ENCODE measurements around the gene PTGES. TPM values are rescaled to one million over a fixed set of nuclear protein-coding genes. Genes with fewer than 3 reads are reported as not detected.

PTGES gene, protein sequence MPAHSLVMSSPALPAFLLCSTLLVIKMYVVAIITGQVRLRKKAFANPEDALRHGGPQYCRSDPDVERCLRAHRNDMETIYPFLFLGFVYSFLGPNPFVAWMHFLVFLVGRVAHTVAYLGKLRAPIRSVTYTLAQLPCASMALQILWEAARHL
- total RNA-seq: 0.32 and 0.94 TPM in 2 replicates

DNA sequence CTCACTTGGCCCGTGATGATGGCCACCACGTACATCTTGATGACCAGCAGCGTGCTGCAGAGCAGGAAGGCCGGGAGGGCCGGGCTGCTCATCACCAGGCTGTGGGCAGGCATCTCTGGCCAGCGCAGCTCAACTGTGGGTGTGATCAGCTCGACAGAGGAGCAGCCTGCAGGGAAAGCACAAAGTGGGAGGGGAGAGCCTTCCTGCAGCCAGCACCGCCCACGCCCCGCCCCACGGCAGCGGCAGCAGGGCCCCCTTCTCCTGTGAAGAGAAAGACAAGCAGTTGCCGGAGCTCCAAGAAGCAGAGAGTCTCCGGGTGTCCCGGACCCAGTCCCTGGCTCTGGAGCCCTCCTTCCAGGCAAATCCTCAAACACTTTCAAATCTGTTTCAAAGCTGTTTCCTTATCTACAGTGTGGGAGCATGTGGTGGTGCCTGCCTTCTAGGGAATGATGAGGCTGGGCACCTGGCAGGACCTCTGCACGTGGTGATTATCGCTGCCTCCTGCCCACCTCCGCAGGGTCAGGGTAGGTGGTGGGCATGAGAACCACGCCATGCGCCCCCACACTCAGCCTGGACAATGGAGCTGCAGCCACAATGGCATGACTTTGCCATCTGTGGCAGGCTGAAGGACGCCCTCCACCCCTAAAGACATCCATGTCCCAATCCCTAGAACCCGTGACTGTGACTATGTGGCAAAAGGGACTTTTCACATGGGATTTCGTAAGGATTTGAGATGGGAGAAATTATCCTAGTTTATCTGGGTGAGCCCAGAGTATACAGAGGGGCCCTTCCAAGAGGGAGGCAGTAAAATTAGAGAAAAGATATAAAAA is at the start of gene PTGES:
Gene PTGES (minus strand): TSS at position 143 of the 830 bp plus-strand sequence. CDS start 30 bp downstream, at position 113.

Other genes with a start within 250 kb of the PTGES start
- gene C9orf50, start 131.9 kb downstream of the PTGES start, total RNA-seq: under 0.01 TPM in 1 of 2 replicates, not detected in the other
- 23.5 and 27.2 TPM in 2 replicates for gene NTMT1, start 126.9 kb downstream of the PTGES start, total RNA-seq
- gene ASB6, start 110.9 kb downstream of the PTGES start, total RNA-seq: 12.5 and 14.7 TPM in 2 replicates
- gene PRRX2, start 87.4 kb downstream of the PTGES start, total RNA-seq: 0.16 TPM in 1 of 2 replicates, not detected in the other
- 18.6 and 31.9 TPM in 2 replicates for gene TOR1B, start 50.1 kb upstream of the PTGES start, total RNA-seq
- gene TOR1A, start 71.1 kb upstream of the PTGES start, total RNA-seq: 23.2 and 34.4 TPM in 2 replicates
- 29.3 and 41.1 TPM in 2 replicates for gene C9orf78, start 82.2 kb upstream of the PTGES start, total RNA-seq
- 5.5 and 10.1 TPM in 2 replicates for gene USP20, start 82.4 kb upstream of the PTGES start, total RNA-seq